GM19372 (cell line): ENCODE measurements around the gene ABHD17B.
A peak's percentile ranks its signal among the peaks of the same experiment; 100 is the strongest.
"Not testable (repeated sequence)": the region's sequence is repeated elsewhere in the genome, so short reads cannot be mapped to it uniquely, and the experiment has no call there.

Source experiments
- ATAC-seq: cut with Tn5 transposase; IDR thresholded peaks from one replicate; pipeline ENCODE4 v1.9.1; 2021; ENCODE audit warnings: mild to moderate bottlenecking, low read depth, moderate library complexity; ENCODE audit not compliant: unreplicated experiment

Gene ABHD17B

GRCh38 chr9:71911061-71911907, at the start of gene ABHD17B, which contains the start of gene C9orf85:
Gene ABHD17B, minus strand, starts transcription at chr9:71911193. Its CDS starts 36,113 bp downstream, at chr9:71875080.
Gene C9orf85, plus strand, starts transcription at chr9:71911639. Its CDS starts 96 bp downstream, at chr9:71911735.
- ATAC-seq, result peak; percentile 91

GRCh38 chr9:71955300-71955915, 44.4 kb upstream of the ABHD17B start:
- ATAC-seq, result no peak

- ATAC-seq, result not testable (repeated sequence)
Measured at GRCh38 chr9:71954652-71955051, 43.7 kb upstream of the ABHD17B start.

GRCh38 chr9:71944754-71945375, 33.9 kb upstream of the ABHD17B start:
- no peak for ATAC-seq

GRCh38 chr9:71941998-71942567, 31.1 kb upstream of the ABHD17B start:
- no peak for ATAC-seq

- no peak for ATAC-seq
Measured at GRCh38 chr9:71941060-71941568, 30.1 kb upstream of the ABHD17B start.

- no peak for ATAC-seq
Measured at GRCh38 chr9:71937898-71938297, 26.9 kb upstream of the ABHD17B start.

GRCh38 chr9:71937070-71937625, 26.2 kb upstream of the ABHD17B start:
- no peak for ATAC-seq

- ATAC-seq, result no peak
Measured at GRCh38 chr9:71936066-71936465, 25.1 kb upstream of the ABHD17B start.

- ATAC-seq, result no peak
Measured at GRCh38 chr9:71931166-71931565, 20.2 kb upstream of the ABHD17B start.

- no peak for ATAC-seq
Measured at GRCh38 chr9:71929791-71930440, 18.9 kb upstream of the ABHD17B start.

GRCh38 chr9:71929223-71929622, 18.2 kb upstream of the ABHD17B start:
- no peak for ATAC-seq

GRCh38 chr9:71928806-71929205, 17.8 kb upstream of the ABHD17B start:
- no peak for ATAC-seq

GRCh38 chr9:71928376-71928775, 17.4 kb upstream of the ABHD17B start:
- ATAC-seq, result no peak

- no peak for ATAC-seq
Measured at GRCh38 chr9:71925834-71926233, 14.8 kb upstream of the ABHD17B start.

GRCh38 chr9:71924576-71924975, 13.6 kb upstream of the ABHD17B start:
- ATAC-seq, result no peak

GRCh38 chr9:71921190-71921814, 10.3 kb upstream of the ABHD17B start:
- no peak for ATAC-seq

GRCh38 chr9:71920456-71921189, 9.6 kb upstream of the ABHD17B start:
- no peak for ATAC-seq

GRCh38 chr9:71918419-71918818, 7.4 kb upstream of the ABHD17B start:
- ATAC-seq, result no peak
